OCI-LY7 (cell line): ENCODE measurements around the gene PCTP.

ENCODE experiments used
- EZH2phosphoT487 ChIP-seq: fragments of 200-600 bp; sonication (generic); IDR thresholded peaks from 2 replicates; pipeline ENCODE4 v1.6.1; 2018; ENCODE audit warnings: low read depth, borderline replicate concordance, mild to moderate bottlenecking, mixed run types, antibody characterized with exemption, low read length, moderate library complexity, mixed read lengths
- TF ChIP-seq, protein P1 (sequence below): fragments of 200-600 bp; sonication (generic); conservative IDR thresholded peaks from 2 replicates; pipeline ENCODE4 v1.5.1; 2014; ENCODE audit warnings: mild to moderate bottlenecking, antibody characterized with exemption, low read length, moderate library complexity, mixed read lengths

GRCh38 chr17:55717898-55718735 is 32.7 kb upstream of the PCTP start:
- TF ChIP-seq, protein P1, sequence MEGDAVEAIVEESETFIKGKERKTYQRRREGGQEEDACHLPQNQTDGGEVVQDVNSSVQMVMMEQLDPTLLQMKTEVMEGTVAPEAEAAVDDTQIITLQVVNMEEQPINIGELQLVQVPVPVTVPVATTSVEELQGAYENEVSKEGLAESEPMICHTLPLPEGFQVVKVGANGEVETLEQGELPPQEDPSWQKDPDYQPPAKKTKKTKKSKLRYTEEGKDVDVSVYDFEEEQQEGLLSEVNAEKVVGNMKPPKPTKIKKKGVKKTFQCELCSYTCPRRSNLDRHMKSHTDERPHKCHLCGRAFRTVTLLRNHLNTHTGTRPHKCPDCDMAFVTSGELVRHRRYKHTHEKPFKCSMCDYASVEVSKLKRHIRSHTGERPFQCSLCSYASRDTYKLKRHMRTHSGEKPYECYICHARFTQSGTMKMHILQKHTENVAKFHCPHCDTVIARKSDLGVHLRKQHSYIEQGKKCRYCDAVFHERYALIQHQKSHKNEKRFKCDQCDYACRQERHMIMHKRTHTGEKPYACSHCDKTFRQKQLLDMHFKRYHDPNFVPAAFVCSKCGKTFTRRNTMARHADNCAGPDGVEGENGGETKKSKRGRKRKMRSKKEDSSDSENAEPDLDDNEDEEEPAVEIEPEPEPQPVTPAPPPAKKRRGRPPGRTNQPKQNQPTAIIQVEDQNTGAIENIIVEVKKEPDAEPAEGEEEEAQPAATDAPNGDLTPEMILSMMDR = peak; percentile 93
- no peak for TF ChIP-seq EZH2phosphoT487
